BLaER1 (cell line): Measurements from ENCODE around the gene EPHB2.

Experiments used
- H3K27ac ChIP-seq: shearing (Covaris generic); formaldehyde crosslinking; 2 replicates; pipeline ENCODE4 v1.8.1; 2022
- H3K27me3 ChIP-seq: shearing (Covaris generic); formaldehyde crosslinking; 2 replicates; pipeline ENCODE4 v1.8.1; 2022
- H3K36me3 ChIP-seq: shearing (Covaris generic); formaldehyde crosslinking; 2 replicates; pipeline ENCODE4 v1.8.1; 2022
- H3K4me1 ChIP-seq: shearing (Covaris generic); formaldehyde crosslinking; 2 replicates; pipeline ENCODE4 v1.8.1; 2022
- H3K4me2 ChIP-seq: shearing (Covaris generic); formaldehyde crosslinking; 2 replicates; pipeline ENCODE4 v1.8.1; 2022
- H3K4me3 ChIP-seq: shearing (Covaris generic); formaldehyde crosslinking; 2 replicates; pipeline ENCODE4 v1.8.1; 2022
- H3K9ac ChIP-seq: shearing (Covaris generic); formaldehyde crosslinking; 2 replicates; pipeline ENCODE4 v1.8.1; 2022
- H3K9me3 ChIP-seq: shearing (Covaris generic); formaldehyde crosslinking; 2 replicates; pipeline ENCODE4 v1.8.1; 2022
- H4K20me1 ChIP-seq: shearing (Covaris generic); formaldehyde crosslinking; 2 replicates; pipeline ENCODE4 v1.8.1; 2022
- Cebpa-rat ChIP-seq: shearing (Covaris generic); IDR thresholded peaks from 2 replicates; pipeline ENCODE4 v1.8.1; 2022

Gene EPHB2

DNA sequence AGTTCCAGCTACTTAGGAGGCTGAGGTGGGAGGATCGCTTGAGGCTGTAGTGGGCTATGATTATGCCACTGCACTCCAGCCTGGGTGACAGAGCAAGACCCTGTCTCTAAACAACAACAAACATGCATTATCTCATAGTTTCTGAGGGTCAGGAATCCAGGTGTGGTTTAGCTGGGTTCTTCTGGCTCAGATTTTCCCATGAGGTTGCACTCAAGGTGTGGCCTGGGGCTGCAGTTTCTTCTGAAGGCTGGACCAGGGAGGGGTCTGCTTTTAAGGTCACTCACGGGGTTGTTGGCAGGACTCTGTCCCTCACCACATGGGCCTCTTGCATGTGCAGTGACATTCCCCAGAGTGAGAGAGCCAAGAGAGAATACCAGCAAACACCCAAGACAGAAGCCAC is 77.0 kb downstream of the EPHB2 start:
- no peaks in the 10 kb centered on the region for H3K27me3 ChIP-seq
- H3K4me1 ChIP-seq, result peaks cover 1% of the 10 kb centered on the region; the same call in 1 of the 2 replicates
- H3K4me3 ChIP-seq, result no peak overlapping the region
- H3K27ac ChIP-seq, result no peak overlapping the region
- no peaks in the 10 kb centered on the region for H3K9me3 ChIP-seq
- H4K20me1 ChIP-seq, result no peaks in the 10 kb centered on the region
- no peak overlapping the region for H3K4me2 ChIP-seq
- no peaks in the 10 kb centered on the region for H3K36me3 ChIP-seq
- H3K9ac ChIP-seq, result no peak overlapping the region
- no peak for TF ChIP-seq Cebpa-rat

DNA sequence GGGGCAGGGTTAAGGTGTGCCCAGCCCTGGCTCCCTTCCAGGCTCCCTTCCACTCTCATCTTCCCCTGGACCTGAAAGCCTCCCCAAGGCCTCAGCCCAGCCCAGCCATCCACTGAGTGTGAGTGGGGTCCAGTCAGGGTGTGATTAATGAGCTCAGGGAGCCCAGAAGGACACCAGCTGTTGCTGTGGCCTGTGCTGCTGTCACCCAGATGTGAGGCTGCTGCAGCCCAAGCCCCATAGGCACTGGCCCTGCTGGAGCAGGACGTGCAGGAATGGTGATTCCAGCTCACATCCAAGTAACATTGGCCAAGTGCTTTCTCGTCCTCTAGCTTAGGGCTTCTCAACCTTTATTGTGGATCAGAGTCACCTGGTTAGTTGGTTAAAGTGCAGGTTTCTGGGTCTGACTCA is 77.6 kb downstream of the EPHB2 start:
- Histone ChIP-seq H3K4me3 (no peak overlapping the region), H4K20me1 (no peaks in the 10 kb centered on the region), H3K4me2 (no peak overlapping the region), H3K9me3 (no peaks in the 10 kb centered on the region), H3K36me3 (no peaks in the 10 kb centered on the region), H3K4me1 (no peaks in the 10 kb centered on the region), H3K27me3 (no peaks in the 10 kb centered on the region), H3K27ac (no peak overlapping the region), H3K9ac (no peak overlapping the region)
- TF ChIP-seq Cebpa-rat, result no peak

DNA sequence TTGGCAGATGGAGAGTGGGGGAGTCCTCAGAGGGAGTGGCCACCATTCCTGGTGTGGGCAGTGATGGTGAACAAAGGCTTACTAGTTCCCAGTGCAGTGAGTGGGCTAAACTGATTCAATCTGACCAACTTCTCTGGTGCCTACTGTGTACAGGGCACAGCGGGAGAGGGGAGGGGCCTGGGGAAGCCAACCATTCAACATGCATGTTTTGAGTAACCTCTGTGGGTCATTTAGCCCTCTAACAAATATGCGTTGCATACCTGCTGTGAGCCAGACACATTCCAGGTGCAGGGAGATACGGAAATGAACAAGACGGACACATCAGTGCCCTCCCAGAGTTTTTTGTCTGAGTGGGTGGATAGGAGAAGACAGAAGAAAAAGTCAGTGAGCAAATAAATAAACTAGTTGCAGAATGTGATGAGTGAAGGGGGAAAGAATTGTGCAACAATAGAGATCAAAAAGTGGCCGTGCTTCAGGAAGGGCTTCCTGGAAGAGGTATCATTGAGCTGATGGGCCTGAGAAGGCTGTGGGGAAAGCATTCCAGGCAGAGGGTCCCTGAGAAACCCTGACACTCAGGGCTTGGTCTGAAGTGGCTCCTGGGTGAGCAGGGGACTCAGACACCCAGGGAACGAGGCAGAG is 78.8 kb downstream of the EPHB2 start:
- Histone ChIP-seq H4K20me1 (no peaks in the 10 kb centered on the region), H3K4me1 (no peaks in the 10 kb centered on the region), H3K9me3 (no peaks in the 10 kb centered on the region), H3K9ac (no peak overlapping the region), H3K27ac (no peak overlapping the region), H3K27me3 (no peaks in the 10 kb centered on the region), H3K4me3 (no peak overlapping the region), H3K4me2 (no peak overlapping the region), H3K36me3 (no peaks in the 10 kb centered on the region)
- TF ChIP-seq Cebpa-rat, result no peak

DNA sequence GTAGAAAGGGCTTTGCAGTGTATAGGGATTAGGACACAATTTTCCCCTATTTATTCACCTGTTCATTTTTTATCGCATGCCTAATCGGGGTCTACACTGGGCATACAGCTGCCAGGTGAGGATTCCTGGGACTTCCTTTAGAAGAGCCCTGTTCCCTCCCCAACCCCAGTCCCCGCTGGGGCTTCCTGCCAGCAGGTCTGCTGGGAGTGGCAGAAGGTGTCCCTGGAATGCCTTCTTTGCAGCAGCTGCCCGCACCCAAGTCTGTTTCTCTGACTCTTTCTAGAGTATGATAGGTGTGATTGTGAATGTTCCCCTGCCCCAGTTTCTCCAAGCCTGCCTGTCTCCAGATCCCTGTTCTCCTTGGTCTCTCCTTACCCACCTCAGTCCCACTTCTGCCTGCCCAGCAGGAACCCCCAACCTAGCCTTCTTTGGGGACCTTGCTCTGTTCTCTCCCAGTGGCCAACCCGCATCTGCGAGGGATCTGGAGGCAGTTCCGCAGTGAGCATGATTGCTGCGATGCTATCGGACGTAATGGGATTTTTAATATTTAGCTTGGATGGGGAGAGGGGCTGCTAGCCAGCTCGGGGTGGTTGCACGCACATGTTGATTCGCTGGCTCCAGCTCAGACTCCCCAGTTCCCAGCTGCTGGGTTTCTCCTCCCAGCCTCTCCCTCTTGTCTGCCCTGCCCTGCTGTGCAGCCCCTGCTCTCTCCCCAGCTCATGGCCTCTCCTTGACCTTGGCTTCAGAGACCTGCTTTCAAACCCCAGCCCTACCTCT is 79.8 kb downstream of the EPHB2 start:
- Histone ChIP-seq H4K20me1 (no peaks in the 10 kb centered on the region), H3K27me3 (no peaks in the 10 kb centered on the region), H3K4me3 (no peak overlapping the region), H3K27ac (no peak overlapping the region), H3K36me3 (no peaks in the 10 kb centered on the region), H3K9ac (no peak overlapping the region), H3K9me3 (no peaks in the 10 kb centered on the region), H3K4me1 (no peaks in the 10 kb centered on the region), H3K4me2 (no peak overlapping the region)
- TF ChIP-seq Cebpa-rat, result no peak

DNA sequence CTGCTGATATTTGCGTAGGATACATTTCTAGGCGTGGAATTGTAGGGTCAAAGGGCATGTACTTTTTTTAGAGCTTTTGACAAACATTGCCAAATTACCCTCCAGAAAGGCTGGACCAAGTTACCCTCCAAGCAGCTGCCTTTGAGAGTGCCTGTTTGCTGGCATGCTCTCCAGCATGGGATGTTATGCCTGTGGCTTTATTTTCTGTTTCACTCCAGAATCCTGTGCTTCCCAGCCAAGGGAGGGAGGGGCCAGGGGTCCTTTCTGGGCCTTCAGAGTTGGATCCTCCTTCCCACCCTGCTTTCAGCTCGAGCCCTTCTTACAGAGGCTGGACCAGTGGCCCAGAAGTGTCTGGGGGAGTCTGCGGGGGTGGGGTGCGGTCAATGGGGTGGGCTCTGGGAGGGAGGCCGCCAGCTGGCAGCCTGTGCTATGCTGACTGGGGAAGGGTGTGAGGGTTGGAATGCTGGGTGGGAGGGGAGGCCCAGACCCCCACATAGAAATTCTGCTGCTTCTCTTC is 81.2 kb downstream of the EPHB2 start:
- no peak overlapping the region for H3K4me3 ChIP-seq
- no peak overlapping the region for H3K27ac ChIP-seq
- no peaks in the 10 kb centered on the region for H3K27me3 ChIP-seq
- no peak overlapping the region for H3K9ac ChIP-seq
- H3K4me2 ChIP-seq, result no peak overlapping the region
- H4K20me1 ChIP-seq, result no peaks in the 10 kb centered on the region
- no peaks in the 10 kb centered on the region for H3K36me3 ChIP-seq
- no peaks in the 10 kb centered on the region for H3K4me1 ChIP-seq
- H3K9me3 ChIP-seq, result no peaks in the 10 kb centered on the region
- TF ChIP-seq Cebpa-rat, result no peak

DNA sequence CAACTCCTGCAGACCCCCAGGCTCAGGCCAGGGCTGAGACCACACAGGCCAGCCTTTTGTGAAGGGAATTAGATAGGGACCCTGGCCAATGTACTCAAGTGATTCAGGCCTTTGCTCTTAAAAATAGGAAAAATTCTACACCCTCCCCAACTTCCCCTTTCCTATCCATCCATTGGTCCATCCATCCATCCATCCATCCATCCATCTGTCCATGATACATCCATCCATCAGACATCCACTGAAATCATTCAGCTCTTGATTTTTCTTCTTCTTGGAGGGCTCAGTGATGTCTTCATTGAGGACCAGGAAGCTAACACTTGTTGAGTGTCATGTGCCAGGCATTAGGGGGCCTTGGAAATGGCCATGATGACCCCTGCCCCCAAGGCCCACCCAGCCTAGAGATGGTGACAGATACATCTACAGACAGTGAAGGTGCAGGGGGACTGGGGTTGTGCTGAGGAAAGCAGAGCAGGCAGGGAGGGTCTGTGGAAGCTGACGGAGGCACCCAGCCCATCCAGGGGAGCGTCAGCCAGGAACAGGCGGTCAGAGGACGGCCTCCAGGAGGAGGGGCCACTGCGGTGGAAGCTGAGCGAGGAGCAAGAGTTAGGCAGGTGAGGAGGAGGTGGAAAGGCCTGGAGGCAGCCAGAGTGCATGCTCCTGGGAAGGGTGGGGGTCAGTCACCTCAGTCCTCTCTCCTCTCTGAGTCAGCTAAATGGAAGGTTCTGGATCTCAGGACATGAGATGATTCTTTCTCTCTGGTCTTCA is 81.9 kb downstream of the EPHB2 start:
- no peak overlapping the region for H3K4me3 ChIP-seq
- no peak for TF ChIP-seq Cebpa-rat
- no peak overlapping the region for H3K9ac ChIP-seq
- no peak overlapping the region for H3K4me2 ChIP-seq
- no peaks in the 10 kb centered on the region for H3K27me3 ChIP-seq
- no peaks in the 10 kb centered on the region for H3K4me1 ChIP-seq
- no peaks in the 10 kb centered on the region for H3K9me3 ChIP-seq
- no peaks in the 10 kb centered on the region for H4K20me1 ChIP-seq
- no peaks in the 10 kb centered on the region for H3K36me3 ChIP-seq
- H3K27ac ChIP-seq, result no peak overlapping the region

DNA sequence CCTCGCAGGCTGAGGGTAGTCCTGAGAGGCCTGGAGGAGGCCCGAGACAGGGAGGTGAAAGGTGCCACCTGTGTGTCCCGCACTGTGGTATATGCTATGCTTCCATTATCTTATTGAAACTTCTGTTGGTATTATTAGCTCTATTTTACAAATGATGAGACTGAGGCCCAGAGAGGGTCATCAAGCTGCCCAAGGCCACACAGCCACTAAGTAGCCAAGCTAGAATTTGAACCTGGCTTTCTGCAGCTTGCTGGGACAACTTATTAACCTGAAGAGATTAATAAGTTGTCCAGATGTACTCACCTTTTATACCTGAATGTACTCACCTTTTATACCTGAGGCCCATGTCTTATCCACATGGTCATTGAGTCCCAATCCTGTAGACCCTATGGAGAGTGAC is 83.0 kb downstream of the EPHB2 start:
- no peaks in the 10 kb centered on the region for H3K9me3 ChIP-seq
- H3K4me1 ChIP-seq, result no peaks in the 10 kb centered on the region
- no peak overlapping the region for H3K4me2 ChIP-seq
- no peaks in the 10 kb centered on the region for H3K27me3 ChIP-seq
- no peak overlapping the region for H3K4me3 ChIP-seq
- TF ChIP-seq Cebpa-rat, result no peak
- no peaks in the 10 kb centered on the region for H4K20me1 ChIP-seq
- H3K36me3 ChIP-seq, result no peaks in the 10 kb centered on the region
- H3K27ac ChIP-seq, result no peak overlapping the region
- H3K9ac ChIP-seq, result no peak overlapping the region

DNA sequence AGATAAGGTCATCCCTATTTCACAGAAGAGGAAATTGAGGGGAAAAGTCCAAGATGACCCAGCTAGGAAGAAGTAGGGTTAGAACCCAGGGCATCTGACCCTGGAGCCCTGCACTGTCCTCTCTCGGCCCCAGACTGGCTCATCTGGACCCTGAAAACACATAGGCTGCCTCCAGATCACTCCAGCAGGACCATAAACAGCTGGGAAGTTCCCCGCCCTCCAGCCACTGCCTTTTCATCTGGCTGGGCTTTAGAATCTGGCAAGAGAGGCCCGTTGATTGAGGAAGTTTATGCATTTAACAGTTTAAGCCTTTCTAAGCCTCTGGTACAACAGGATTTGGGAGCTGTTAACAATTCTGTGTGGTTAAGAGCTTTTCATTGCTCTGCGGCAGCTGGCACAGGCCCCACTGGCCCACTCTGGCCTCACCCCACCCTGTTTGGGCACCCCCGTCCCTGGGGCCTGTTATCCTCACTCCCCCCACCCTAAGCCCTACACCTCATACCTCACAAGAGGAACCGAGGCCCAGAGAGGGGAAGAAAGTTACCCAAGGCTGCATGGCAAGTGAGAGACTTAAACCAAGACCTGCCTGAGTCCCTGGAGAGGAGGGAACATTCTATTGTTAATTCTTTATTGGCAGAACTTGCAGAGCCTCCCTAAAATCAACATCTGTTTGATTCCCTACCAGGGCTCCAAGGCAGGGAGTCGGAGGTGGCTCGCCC is 84.2 kb downstream of the EPHB2 start:
- Histone ChIP-seq H3K4me2 (no peak overlapping the region), H3K9me3 (no peaks in the 10 kb centered on the region), H3K27me3 (no peaks in the 10 kb centered on the region), H3K36me3 (no peaks in the 10 kb centered on the region), H3K9ac (no peak overlapping the region), H3K4me3 (no peak overlapping the region), H3K27ac (no peak overlapping the region), H4K20me1 (no peaks in the 10 kb centered on the region), H3K4me1 (no peaks in the 10 kb centered on the region)
- TF ChIP-seq Cebpa-rat, result no peak

DNA sequence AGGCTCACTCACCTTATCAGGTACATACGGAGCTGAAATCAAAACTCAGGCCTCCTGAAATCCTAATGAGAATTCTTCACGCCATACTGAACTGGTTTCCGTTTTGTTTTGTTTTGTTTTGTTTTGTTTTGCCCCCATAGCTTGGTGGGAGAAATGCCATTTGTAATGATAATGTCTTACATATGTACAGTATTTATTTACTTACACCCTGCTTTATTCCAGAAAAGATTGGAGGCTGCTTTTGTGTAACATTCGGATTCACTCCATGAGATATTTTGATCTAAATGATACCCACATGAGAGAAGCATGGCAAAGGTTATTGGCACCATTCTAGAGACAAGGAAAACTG is 84.7 kb downstream of the EPHB2 start:
- Histone ChIP-seq H3K4me2 (no peak overlapping the region), H3K27me3 (no peaks in the 10 kb centered on the region), H3K9me3 (no peaks in the 10 kb centered on the region), H3K4me1 (no peaks in the 10 kb centered on the region), H3K4me3 (no peak overlapping the region), H4K20me1 (no peaks in the 10 kb centered on the region), H3K36me3 (no peaks in the 10 kb centered on the region), H3K27ac (no peak overlapping the region), H3K9ac (no peak overlapping the region)
- no peak for TF ChIP-seq Cebpa-rat
